Measurements from ENCODE around the gene LRRC55.

The LRRC55 gene

DNA sequence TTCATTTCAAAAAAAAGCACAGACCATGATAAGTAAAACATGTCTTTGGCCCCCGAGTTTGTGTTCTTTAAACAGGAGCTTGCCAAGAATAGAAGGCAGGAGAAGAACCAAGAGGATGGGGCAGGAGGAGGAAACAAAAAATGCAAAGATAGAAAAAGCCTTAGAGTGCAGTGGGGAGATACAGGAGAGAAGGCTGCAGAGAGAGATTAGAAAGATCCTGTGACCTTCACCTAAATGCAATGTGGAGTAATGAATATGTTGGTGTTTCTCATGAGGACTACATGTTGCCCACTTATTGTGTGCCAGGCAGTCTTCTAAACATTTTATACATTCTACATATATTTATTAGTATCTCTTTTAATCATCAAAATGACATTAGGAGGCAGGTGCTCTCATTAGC is 57.6 kb downstream of the LRRC55 start:
- no peak for DNase-seq

DNA sequence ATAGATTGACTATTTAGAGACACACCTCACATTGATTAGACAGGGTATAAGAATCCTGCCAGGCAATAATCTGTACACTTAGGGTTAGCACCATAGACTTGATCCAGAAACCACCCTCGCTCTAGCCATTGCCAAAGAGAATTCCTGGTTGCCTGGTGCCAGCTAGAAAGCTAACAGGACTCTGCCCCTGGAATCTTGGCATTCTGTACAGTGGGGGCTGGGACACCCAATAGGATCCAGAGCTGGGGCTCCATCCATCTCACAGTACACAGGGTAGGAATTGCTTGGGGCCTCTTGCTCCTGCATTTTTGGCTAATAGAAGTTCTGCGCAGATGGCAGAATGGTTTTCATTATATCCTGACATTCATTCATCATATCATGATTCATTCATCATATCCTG is 58.3 kb downstream of the LRRC55 start:
- no peak for DNase-seq

DNA sequence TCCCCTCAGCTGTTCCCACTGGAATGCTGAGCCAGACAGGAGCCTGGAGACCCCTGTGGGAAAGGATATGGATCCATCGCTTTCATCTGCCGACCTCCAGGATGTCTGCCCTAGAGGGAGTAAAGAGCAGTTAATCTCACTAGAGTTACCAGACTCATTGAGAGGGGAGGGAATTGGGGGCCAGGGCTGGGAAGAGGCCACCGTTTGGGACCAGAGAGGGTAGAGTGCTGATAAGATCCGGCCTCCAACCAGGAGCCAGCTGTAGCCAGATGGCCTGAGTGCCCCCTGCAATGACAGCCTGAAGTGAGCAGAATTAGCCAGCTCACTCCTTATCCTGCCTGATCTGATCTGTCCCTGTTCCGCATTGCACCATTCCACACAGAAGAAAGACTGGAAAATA is 59.0 kb downstream of the LRRC55 start:
- DNase-seq = no peak

All from COR-L47 (cell line).